ENCODE data around the gene SLC22A16. TPM values are rescaled to one million over a fixed set of nuclear protein-coding genes. Genes with fewer than 3 reads are reported as not detected.

The SLC22A16 gene
- total and polyA plus RNA-seq, 2 of the 8 experiments (the other 6 are each of a cell fraction or from before 2014, with no cell fraction given) = not detected

DNA sequence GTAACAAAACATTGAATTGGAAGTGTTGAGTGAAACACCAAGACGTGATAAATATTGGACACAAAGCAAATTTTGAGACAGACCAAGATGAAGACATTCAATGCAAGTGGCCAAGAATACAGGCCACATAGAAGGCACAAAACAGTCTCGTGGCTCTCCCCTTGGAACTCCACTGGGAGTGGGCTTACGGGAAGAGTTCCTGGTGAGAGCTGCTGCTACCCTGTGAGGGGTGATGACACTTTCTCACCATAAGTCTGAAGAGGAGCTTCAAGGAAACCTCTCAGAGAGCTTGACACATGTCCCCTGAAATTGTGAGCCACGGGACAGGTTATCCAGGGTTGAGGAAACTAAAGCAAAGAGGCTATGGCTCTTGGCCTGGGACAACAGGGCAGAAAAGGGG lies 48.6 kb upstream of the SLC22A16 start:
- H2AK5ac ChIP-seq (ENCODE audit: low read depth, low read length) = no peak overlapping the region
- no peak overlapping the region for H3K14ac ChIP-seq (ENCODE audit: insufficient read length)
- TF ChIP-seq POLR2A (IDR thresholded peaks at IDR 0.05; ENCODE audit: control extremely low read depth in 1 of 2, low read depth in 2 of 2, low read length in 2 of 2) = no peak
- no peak for TF ChIP-seq GTF2F1 (IDR thresholded peaks at IDR 0.05; ENCODE audit: borderline replicate concordance, low read depth, low read length)
- no peak for TF ChIP-seq HDAC6 (IDR thresholded peaks at IDR 0.05; ENCODE audit: low read depth, low read length)
- no peak for TF ChIP-seq RNF2 (IDR thresholded peaks at IDR 0.05; ENCODE audit: borderline replicate concordance, low read depth, low read length, missing control alignments, poor library complexity, severe bottlenecking)
- no peak for TF ChIP-seq SIX5 (IDR thresholded peaks at IDR 0.05; ENCODE audit: low read depth, low read length)
- TF ChIP-seq CREB1 (IDR thresholded peaks at IDR 0.05) = no peak
- no peak for TF ChIP-seq CTBP2 (IDR thresholded peaks at IDR 0.05; ENCODE audit: borderline replicate concordance, insufficient read depth, insufficient read length, low read length)
- TF ChIP-seq HDAC2 (IDR thresholded peaks at IDR 0.05; ENCODE audit: borderline replicate concordance in 1 of 2, low read depth in 2 of 2, low read length in 2 of 2) = no peak
- no peak for TF ChIP-seq EZH2 (IDR thresholded peaks at IDR 0.05; ENCODE audit: low read depth, low read length, severe bottlenecking)
- TF ChIP-seq, protein P1, sequence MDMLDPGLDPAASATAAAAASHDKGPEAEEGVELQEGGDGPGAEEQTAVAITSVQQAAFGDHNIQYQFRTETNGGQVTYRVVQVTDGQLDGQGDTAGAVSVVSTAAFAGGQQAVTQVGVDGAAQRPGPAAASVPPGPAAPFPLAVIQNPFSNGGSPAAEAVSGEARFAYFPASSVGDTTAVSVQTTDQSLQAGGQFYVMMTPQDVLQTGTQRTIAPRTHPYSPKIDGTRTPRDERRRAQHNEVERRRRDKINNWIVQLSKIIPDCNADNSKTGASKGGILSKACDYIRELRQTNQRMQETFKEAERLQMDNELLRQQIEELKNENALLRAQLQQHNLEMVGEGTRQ (IDR thresholded peaks at IDR 0.05; ENCODE audit: low read length) = no peak
- peaks cover 0 to 2% (median 0%) of the 10 kb centered on the region in 4 experiments; a peak in 2 of 7 replicates for H3K4me1 ChIP-seq (replicated peaks in 1 of 4; ENCODE audit: control insufficient read depth in 3 of 4, insufficient read depth in 4 of 4, low read length in 3 of 4)
- DNase-seq (ENCODE audit: low read depth in 1 of 2, low spot score in 2 of 2) (no peak), FAIRE-seq (no peak)
- ChIA-PET POLR2A (ENCODE audit: partially characterized antibody) (interaction anchor here (1.3 kb wide), 1 partner anchor 374 kb away, joined by 3 read pairs; no protein-coding TSS in a partner anchor), CTCF (ENCODE audit: partially characterized antibody) (interaction anchor here (1.0 kb wide), 1 partner anchor 20 kb away, joined by 3 read pairs; no protein-coding TSS in a partner anchor)
- no peak overlapping the region; the same call in 1 of the 2 replicates for H2BK20ac ChIP-seq (ENCODE audit: low read length)
- H4K91ac ChIP-seq (replicated peaks; ENCODE audit: insufficient read length, low read length) = no peak overlapping the region
- H4K8ac ChIP-seq (ENCODE audit: extremely low read depth, insufficient read depth, low read length) = no peak overlapping the region
- H3K23ac ChIP-seq (ENCODE audit: insufficient read length) = no peak overlapping the region
- H2BK15ac ChIP-seq (ENCODE audit: low read length) = no peak overlapping the region
- H3K4me2 ChIP-seq (ENCODE audit: insufficient read depth in 1 of 2, low read depth in 2 of 2, low read length in 2 of 2) = no peak overlapping the region
- WGBS, 2 experiments (ENCODE audit: extremely low coverage in 1 of 2, insufficient coverage in 1 of 2, insufficient read length in 1 of 2, insufficient replicate concordance in 2 of 2, low coverage in 1 of 2, low lambda C conversion rate in 2 of 2, missing lambda C conversion rate in 1 of 2) = 80% methylated on average over 4 of the region's 4 CpGs; no CpG with 5 or more reads in 1 of the 2 experiments
- H3K79me1 ChIP-seq (ENCODE audit: low read depth, low read length) = no peaks in the 10 kb centered on the region
- no peak overlapping the region for H2AFZ ChIP-seq (ENCODE audit: low read length)
- H3K79me2 ChIP-seq (ENCODE audit: control insufficient read depth in 1 of 2, insufficient read depth in 2 of 2, low read length in 2 of 2) = no peaks in the 10 kb centered on the region
- no peaks in the 10 kb centered on the region for H3K36me3 ChIP-seq (ENCODE audit: control insufficient read depth in 2 of 4, insufficient read depth in 4 of 4, low read length in 3 of 4)
- H3K4ac ChIP-seq (replicated peaks; ENCODE audit: insufficient read length, low read depth, low read length) = no peak overlapping the region
- H3K56ac ChIP-seq (replicated peaks; ENCODE audit: insufficient read length, low read depth, low read length) = no peak overlapping the region
- H2BK12ac ChIP-seq (ENCODE audit: low read depth, low read length) = no peak overlapping the region
- no peak overlapping the region for H3K4me3 ChIP-seq (ENCODE audit: extremely low read depth in 1 of 4, insufficient read depth in 2 of 4, low read depth in 3 of 4, low read length in 4 of 4)
- no peaks in the 10 kb centered on the region for H3K23me2 ChIP-seq (ENCODE audit: low read depth, low read length)
- H4K20me1 ChIP-seq (replicated peaks in 1 of 2; ENCODE audit: control insufficient read depth in 1 of 2, insufficient read depth in 2 of 2, low read length in 2 of 2) = no peaks in the 10 kb centered on the region
- H3K9me3 ChIP-seq (ENCODE audit: insufficient read depth in 2 of 2, low read depth in 1 of 2, low read length in 1 of 2) = no peaks in the 10 kb centered on the region
- H4K5ac ChIP-seq (ENCODE audit: insufficient read length, low read depth, low read length) = no peak overlapping the region
- H3K18ac ChIP-seq (ENCODE audit: extremely low read depth, low read length) = no peak overlapping the region
- no peak overlapping the region for H3K9ac ChIP-seq (replicated peaks in 1 of 4; ENCODE audit: extremely low read depth in 1 of 4, low read depth in 3 of 4, low read length in 3 of 4)
- H3K27ac ChIP-seq (ENCODE audit: low read depth, low read length) = no peak overlapping the region
- no peak overlapping the region for H2BK120ac ChIP-seq (replicated peaks; ENCODE audit: low read depth, low read length)
- H3K27me3 ChIP-seq (replicated peaks in 1 of 4; ENCODE audit: control insufficient read depth in 3 of 4, extremely low read depth in 1 of 4, insufficient read depth in 3 of 4, low read length in 3 of 4) = no peaks in the 10 kb centered on the region
- no peak overlapping the region for H2BK5ac ChIP-seq (ENCODE audit: low read depth, low read length)
